ENCODE data around the gene TRAPPC5.

The TRAPPC5 gene

DNA sequence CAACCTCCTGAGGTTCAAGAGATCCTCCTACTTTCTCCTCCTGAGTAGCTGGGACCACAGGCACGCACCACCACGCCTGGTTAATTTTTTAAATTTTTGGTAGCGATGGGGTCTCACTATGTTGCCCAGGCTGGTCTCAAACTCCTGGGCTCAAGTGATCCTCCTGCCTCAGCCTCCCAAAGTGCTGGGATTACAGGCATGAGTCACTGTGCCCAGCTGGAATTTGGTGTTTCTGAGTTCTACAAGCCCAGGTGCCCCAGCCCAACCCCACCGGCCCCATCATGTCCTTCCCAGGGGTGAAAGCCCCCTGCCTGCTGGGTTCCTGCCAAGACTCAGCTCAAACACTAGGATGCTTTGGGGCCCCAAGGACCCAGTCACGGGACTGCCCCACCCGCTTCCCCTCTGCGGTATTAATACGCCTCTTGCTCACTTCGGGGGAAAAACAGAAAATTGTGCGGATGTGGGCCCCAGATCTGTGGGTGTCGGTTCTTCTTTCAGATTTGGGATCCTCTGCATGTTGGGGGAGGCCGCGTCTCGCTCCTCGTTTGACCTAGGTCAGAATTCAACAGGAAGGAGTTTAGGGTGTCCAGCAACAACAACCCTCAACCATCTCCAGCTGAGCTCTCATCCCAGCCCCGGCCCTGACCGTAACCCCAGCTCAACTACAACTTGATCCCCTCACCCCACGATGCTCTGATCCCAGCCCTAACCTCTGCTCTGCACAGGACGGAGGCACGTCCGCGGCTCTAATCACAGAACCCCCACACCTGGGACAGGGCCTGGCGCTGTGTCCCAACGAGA is 25.0 kb downstream of the TRAPPC5 start:
- FAIRE-seq (no peak), DNase-seq (ENCODE audit: insufficient read length, low spot score) (no peak)
- no peak for TF ChIP-seq POLR2A (IDR thresholded peaks at IDR 0.05; ENCODE audit: low read depth, low read length)

DNA sequence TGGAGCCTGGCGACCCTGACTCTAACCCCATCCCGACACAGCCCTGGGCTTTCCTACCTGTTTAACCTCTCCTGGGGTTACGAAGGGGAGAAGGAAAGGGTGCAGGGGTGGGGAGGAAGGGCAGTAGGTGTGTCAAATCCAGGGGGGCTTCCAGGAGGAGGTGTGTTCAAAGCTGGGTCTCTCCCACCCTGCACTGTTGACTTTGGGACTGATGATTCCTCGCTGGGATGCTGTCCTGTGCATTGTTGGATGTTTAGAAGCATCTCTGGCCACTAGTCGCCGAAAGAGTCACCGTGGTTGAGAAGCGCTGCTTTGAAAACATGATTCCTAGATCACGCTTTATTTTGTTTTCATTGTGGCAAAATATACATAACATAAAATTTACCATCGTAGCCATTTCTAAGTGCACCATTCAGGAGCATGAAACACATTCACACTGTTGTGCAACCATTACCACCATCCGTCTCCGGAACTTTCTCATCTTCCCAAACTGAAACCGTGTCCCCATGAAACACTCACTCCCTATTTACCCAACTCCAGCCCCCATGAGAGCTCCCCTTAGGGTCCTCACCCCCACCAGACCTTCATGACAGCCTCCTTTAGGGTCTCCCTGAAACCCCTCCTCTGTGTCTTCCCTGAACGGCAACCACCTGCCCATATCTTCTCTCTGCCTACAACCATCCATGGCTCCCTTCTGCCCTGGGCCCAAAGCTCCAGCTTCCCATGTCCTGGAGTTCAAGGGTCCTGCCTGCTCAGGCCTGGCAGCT is 25.7 kb downstream of the TRAPPC5 start:
- no peak for FAIRE-seq
- TF ChIP-seq POLR2A (IDR thresholded peaks at IDR 0.05; ENCODE audit: low read depth, low read length), result no peak
- no peak for DNase-seq (ENCODE audit: insufficient read length, low spot score)

DNA sequence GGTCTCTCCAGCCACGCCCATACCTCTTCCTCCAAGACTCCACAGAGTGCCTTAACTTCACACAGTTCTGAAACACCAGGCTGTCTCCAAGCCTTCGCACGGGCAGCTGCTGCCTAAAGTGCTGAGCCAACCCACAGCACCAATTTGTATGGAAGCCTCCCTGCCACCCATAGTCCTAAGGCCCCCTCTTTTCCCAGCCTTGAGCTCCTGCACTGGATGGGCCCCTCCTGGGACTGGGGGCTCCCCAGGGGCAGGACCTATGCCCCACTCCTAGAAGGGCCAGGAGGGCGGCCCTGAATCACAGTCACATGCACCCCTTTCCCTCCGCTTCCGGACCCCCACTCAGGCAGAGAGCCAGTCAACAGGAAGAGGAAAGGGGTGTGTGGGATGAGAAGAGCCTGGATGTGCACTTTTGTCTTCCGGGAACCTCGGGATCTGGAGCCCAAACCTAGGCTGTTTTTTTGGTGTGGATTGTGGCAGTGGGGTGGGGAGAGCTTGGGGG is 26.4 kb downstream of the TRAPPC5 start:
- DNase-seq (ENCODE audit: insufficient read length, low spot score) (no peak), FAIRE-seq (no peak)
- no peak for TF ChIP-seq POLR2A (IDR thresholded peaks at IDR 0.05; ENCODE audit: low read depth, low read length)

DNA sequence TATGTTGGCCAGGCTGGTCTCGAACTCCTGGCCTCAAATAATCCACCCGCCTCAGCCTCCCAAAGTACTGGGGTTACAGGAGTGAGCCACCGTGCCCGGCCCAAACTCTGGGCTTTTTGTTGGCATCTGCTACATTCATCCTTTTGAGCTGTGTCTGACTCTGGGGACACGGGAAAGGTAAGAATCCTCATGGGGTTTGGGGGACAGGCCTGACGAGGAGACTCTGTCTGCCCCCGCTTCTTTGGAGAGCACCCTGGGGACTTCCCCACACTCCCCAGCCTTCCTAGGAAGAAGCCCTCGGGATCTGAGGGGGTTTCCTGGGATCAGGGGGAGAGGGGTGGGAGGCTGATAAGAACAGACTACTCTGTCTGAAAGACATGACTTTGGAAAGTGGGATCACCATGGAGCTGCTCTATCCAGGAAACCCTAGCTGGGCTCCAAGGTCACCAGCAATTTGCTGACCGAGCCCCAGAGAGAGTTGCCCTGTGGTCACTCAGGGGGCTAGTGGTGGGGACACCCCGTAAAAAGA is 29.4 kb downstream of the TRAPPC5 start:
- FAIRE-seq (no peak), DNase-seq (ENCODE audit: insufficient read length, low spot score) (no peak)
- no peak for TF ChIP-seq POLR2A (IDR thresholded peaks at IDR 0.05; ENCODE audit: low read depth, low read length)

DNA sequence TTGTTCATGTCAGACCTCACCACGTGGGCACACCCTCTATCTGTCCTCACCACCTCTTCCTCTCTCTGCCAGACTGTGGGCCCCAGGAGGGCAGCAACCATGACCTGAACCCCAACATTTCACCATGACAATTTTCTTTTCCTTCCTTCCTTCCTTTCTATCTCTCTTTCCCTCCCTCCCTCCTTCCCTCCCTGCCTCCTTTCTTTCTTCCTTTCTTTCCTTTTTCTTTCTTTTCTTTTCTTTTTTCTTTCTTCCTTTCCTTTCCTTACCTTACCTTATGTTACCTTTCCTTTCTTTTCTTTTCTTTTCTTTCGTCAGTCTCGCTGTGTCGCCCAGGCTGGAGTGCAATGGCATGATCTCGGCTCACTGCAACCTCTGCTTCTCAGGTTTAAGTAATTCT is 30.0 kb downstream of the TRAPPC5 start:
- TF ChIP-seq POLR2A (IDR thresholded peaks at IDR 0.05; ENCODE audit: low read depth, low read length), result no peak
- no peak for FAIRE-seq
- DNase-seq (ENCODE audit: insufficient read length, low spot score), result no peak

DNA sequence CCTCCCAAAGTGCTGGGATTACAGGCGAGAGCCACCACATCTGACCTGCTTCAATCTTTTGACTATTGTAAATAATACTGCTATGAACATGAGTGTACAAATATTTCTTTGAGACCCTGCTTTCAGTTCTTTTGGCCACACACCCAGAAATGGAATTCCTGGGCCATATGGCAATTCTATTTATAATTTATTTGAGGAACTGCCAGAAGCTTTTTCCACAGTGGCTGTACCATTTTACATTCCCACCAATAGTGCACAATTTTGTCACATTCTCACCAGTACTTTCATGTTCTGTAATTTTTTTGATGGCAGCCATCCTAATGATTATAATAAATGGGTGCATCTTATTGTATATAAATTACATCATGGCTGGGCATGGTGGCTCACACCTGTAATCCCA is 35.0 kb downstream of the TRAPPC5 start:
- FAIRE-seq, result no peak
- DNase-seq (ENCODE audit: insufficient read length, low spot score), result no peak
- no peak for TF ChIP-seq POLR2A (IDR thresholded peaks at IDR 0.05; ENCODE audit: low read depth, low read length)

DNA sequence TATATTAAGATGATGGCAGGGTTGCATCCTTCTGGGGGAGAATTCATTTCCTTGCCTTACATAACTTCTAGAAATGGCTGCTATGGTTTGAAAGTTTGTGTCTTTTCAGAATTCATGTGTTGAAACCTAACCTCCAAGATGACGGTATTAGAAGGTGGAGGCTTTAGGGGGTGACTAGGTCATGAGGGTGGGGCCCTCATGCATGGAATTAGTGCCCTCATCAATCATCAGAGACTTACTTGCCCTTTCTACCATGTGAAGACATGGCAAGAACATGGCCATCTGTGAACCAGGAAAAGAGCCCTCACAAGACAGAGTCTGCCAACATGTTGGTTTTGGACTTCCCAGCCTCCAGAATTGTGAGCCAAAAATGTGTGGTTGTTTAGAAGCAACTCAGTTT is 36.1 kb downstream of the TRAPPC5 start:
- no peak for DNase-seq (ENCODE audit: insufficient read length, low spot score)
- FAIRE-seq, result no peak
- no peak for TF ChIP-seq POLR2A (IDR thresholded peaks at IDR 0.05; ENCODE audit: low read depth, low read length)

DNA sequence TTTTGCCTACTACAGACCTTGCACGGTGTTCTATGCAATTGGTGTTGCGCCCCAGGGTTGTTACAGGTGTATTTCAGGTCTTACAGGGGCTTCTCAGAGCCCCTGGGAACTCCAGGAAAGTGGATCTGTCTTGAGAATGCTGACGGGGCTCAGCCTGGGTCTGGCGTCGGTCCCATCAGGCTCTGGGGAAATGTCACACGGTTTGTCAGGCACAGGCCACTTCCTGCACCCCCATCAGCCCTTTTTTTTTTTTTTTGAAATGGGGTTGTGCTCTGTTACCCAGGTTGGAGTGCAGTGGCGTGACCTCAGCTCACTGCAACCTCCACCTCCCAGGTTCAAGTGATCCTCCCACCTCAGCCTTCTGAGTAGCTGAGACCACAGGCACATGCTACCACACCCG is 38.0 kb downstream of the TRAPPC5 start:
- no peak for FAIRE-seq
- no peak for DNase-seq (ENCODE audit: insufficient read length, low spot score)
- no peak for TF ChIP-seq POLR2A (IDR thresholded peaks at IDR 0.05; ENCODE audit: low read depth, low read length)

DNA sequence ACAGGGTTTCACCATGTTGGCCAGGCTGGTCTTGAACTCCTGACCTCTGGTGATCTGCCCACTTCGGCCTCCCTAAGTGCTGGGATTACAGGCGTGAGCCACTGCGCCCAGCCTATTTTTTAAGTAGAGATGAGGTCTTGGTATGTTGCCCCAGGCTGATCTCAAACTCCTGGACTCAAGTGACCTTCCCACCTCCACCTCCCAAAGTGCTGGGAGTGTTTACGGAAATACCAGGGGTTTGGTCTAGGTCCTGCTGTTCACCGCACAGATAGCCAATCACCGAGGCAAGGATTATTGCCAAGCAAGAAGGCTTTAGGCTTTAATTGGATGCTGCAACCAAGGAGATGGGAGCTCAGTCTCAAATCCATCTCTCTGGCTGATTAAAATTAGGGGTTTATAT is 39.7 kb downstream of the TRAPPC5 start:
- no peak for DNase-seq (ENCODE audit: insufficient read length, low spot score)
- no peak for FAIRE-seq
- no peak for TF ChIP-seq POLR2A (IDR thresholded peaks at IDR 0.05; ENCODE audit: low read depth, low read length)

DNA sequence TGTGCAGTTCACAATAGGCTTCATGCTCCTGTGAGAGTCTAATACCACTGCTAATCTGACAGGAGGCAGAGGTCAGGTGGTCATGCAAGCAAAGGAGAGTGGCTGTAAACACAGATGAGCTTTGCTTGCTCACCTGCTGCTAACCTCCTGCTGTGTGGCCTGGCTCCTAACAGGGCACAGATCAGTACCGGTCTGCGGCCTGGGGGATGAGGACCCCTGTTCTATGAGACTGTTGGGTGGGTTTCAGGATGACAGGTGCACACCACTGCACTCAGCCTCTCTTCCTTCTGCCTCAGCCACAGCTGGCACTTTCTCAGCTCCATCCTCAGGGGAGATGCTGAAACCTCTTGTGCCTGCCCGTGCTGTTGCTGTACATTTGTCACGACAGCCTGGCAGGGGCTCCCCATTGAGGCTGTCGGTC is 41.6 kb downstream of the TRAPPC5 start:
- TF ChIP-seq POLR2A (IDR thresholded peaks at IDR 0.05; ENCODE audit: low read depth, low read length), result no peak
- DNase-seq (ENCODE audit: insufficient read length, low spot score) (no peak), FAIRE-seq (no peak)

DNA sequence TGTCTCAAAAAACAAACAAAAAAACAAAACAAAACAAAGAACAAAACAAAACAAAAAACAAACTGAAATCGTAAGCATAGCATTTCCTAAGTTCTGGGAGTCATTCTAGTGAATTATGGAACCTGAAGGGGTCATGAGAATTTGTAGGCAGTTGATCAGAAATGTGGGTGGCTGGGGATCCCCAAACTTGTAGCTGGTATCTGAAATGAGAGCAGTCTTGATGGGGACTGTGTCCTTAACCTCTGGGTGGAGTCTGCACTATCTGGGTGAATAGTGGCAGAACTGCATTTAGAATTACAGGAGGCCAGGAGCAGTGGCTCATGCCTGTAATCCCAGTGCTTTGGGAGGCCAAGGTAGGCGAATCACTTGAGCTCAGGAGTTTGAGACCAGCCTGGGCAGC is 45.2 kb downstream of the TRAPPC5 start:
- no peak for DNase-seq (ENCODE audit: insufficient read length, low spot score)
- no peak for FAIRE-seq
- no peak for TF ChIP-seq POLR2A (IDR thresholded peaks at IDR 0.05; ENCODE audit: low read depth, low read length)

DNA sequence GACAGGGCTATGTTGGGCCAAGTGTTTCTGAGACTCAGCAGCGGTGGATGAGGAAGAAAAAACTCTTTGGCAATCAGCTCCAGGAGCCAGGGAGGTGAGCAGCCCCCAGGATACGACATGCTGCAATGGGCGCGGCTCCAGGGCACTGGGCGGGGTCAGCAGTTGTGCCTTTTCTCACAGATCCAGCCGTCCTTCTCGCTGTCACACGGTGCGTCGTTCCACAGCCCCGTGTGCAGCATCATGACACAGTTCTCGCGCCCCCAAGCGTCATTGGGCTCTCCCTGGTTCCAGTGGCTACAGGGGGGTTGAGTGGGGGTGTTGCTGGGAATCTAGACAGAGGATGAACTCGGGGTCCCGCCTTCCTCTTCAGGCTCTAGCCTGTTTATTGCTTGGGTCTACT is 48.6 kb downstream of the TRAPPC5 start:
- TF ChIP-seq POLR2A (IDR thresholded peaks at IDR 0.05; ENCODE audit: low read depth, low read length), result no peak
- no peak for FAIRE-seq
- no peak for DNase-seq (ENCODE audit: insufficient read length, low spot score)

DNA sequence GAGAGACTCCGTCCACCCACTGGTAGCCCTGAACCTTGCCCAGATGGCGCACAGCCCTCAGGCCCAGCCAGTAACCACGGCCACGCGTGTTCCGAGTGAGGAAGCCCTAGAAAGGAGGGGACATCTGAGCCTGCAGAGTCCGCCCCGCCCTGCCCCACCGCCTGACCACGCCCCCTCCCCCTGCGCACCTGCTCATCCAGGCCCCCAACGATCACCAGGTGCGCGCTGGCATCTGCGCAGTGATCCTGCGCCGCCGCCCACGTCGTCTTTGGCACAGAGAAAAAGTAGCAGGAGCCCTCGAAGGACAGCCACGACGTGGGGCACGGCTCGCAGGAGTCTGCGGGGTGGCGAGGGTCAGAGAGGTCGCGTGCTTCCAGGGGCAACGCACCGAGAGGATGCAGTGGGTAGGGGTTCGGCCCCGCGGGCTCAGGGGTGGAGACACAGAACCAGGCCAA is 49.2 kb downstream of the TRAPPC5 start:
- no peak for TF ChIP-seq POLR2A (IDR thresholded peaks at IDR 0.05; ENCODE audit: low read depth, low read length)
- no peak for FAIRE-seq

More for the DNA sequence above, 49.2 kb downstream of the TRAPPC5 start:
- no peak for DNase-seq (ENCODE audit: insufficient read length, low spot score)
